GM10847 (cell line): ENCODE results near the gene JMJD1C.

Experiments used
- POLR2A ChIP-seq: IDR thresholded peaks from 2 replicates; pipeline ENCODE4 v1.6.1; 2011; ENCODE audit not compliant: insufficient read length; ENCODE audit errors: extremely low read depth

JMJD1C gene

GRCh38 chr10:63458177-63458576 is 7.6 kb downstream of the JMJD1C start:
- no peak for TF ChIP-seq POLR2A

GRCh38 chr10:63457594-63457993 is 8.2 kb downstream of the JMJD1C start:
- TF ChIP-seq POLR2A: no peak

DNA sequence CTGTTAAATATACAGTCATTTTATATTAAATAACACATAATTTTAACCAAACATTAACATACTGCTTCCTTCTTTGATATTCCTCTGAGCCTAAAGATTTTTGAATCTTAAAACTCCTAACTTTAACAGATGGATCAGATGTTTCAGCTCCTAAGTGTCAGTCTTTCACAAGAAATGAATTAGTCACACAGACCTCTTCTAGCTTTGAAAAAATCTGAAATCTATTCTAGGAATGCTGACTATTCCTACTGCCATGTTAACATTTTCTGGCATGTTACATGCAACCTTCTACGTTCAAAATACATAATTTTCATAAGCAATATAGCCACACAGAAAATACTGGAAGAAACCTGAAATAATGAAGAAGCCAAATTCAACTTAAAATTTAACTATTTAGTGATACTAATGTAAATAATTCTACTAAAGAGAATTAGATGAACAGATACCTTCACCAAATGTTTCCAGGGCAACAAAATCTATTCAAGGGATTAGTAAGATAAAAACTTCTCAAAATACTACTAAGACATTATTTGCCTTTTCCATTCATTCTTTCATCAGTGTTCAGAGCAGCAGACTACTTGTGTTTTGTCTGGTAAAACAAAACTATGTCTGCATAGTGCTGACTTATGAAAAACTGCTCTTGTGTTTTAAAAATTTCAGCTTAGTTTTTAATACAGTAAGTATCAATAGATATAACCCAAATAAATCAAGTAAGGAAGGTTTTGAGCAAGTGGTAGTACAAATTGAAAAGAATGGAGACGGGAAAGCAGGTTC is 9.2 kb downstream of the JMJD1C start:
- TF ChIP-seq POLR2A: no peak

- no peak for TF ChIP-seq POLR2A
Measured at GRCh38 chr10:63455507-63455906, 10.3 kb downstream of the JMJD1C start.

- no peak for TF ChIP-seq POLR2A
Measured at GRCh38 chr10:63454631-63455030, 11.1 kb downstream of the JMJD1C start.

DNA sequence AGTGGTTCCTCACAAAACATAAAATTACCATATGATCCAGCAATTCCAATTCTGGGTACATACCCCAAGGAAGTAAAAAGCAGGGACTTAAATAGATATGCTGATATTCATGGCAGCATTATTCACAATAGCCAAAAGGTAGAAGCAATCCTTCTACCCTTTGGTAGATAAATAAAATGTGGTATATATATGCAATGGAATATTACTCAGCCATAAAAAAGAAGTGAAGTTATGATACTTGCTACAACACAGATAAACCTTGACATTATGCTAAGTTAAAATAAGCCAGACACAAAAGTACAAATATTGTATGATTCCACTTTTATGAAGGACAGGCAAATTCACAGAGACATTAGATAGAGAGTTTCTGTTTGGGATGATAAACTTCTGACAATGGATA is 13.3 kb downstream of the JMJD1C start:
- no peak for TF ChIP-seq POLR2A

- TF ChIP-seq POLR2A: no peak
Measured at GRCh38 chr10:63446716-63447440, 18.9 kb downstream of the JMJD1C start.

DNA sequence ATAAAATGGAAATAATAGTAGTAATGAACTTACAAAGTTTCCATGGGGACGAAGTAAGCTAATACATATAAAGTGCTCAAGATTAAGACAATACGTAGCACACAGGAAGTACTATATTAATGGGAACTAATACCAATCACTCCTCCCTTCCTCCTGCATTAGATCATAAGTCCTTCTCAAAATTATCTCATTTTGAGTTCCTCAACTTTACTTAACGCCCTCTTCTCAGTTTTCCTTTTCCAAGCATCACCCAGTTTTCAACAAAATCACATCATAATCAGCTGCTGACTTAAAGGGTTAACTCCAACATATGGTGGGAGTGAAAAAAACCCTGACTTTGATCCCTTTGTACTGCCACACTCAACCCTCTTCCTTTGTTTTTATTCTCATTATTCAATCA is 24.4 kb downstream of the JMJD1C start:
- no peak for TF ChIP-seq POLR2A

DNA sequence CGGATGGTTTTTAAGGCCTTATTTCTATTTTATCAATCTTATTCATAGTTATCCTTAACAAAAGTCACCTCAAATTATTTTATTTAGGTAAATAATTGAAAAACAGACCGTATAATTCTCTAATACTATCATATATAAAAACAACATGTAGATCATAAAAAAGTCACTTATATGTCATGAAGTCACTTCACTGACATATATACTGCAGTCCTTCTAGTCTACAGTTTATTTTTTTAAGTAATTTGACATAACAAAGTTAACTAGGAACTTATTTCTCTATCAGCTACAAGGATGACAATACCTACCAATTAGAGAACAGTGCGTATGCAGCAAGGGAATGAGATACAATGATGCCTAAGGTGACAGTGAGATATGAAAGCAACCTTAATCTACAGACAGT is 26.2 kb downstream of the JMJD1C start:
- no peak for TF ChIP-seq POLR2A

GRCh38 chr10:63438506-63439498 is 27.0 kb downstream of the JMJD1C start:
- TF ChIP-seq POLR2A: no peak

- no peak for TF ChIP-seq POLR2A
Measured at GRCh38 chr10:63437116-63437949, 28.4 kb downstream of the JMJD1C start.

GRCh38 chr10:63436225-63436624 is 29.6 kb downstream of the JMJD1C start:
- no peak for TF ChIP-seq POLR2A

DNA sequence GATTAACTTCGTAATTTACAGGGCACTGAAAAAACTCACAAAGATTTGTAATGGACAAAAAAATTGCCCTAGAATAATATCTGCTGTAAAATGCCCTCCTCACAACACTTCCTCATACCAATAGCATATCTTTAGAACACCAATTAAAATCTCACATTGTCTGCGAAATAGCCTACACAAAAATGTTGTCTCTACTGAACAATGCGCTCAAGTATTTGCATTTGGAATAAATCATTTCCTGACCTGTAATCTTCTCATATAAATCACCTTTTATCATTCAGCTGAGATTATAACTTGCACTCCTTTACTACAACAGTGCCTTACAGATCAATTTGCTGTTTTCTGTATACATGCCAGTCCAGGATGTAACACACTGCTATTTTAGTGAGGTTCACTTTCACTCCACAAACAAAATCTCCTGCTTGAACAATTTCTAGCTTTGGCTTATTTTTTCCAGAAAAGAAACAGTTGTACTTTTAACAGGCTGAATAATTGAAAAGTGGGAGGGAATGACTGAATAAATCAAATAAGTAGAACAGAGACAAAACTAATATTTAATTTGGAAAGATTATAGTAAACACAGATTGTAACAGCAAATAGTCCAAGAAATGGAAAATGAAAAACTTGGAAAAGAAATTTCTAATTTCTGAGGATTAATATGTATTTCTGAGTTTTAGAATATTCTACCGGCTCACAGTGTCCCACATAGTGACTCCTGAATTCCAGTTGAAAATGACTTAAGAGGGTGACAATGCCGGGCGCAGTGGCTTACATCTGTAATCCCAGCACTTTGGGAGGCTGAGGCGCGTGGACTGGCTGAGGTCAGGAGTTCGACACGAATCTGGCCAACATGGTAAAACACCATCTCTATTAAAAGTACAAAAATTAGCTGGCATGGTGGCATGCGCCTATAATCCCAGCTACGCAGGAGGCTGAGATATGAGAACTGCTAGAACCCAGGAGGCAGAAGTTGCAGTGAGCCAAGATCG is 30.6 kb downstream of the JMJD1C start:
- no peak for TF ChIP-seq POLR2A

- TF ChIP-seq POLR2A: no peak
Measured at GRCh38 chr10:63431962-63432797, 33.6 kb downstream of the JMJD1C start.
